Uterus (tissue), 2 donors: ENCODE results near the gene DOCK1.

Experiments
- POLR2A ChIP-seq, 2 donors: fragments of 450-650 bp; IDR thresholded peaks; one replicate each; pipeline ENCODE4 v1.6.1; 2016; ENCODE audit warnings: antibody characterized with exemption in 2 of 2, mild to moderate bottlenecking in 1 of 2, moderate library complexity in 1 of 2
- TF ChIP-seq, protein P1 (sequence below), 4 experiments: fragments of 200-600 bp in 2 of 4; fragments of 450-650 bp in 2 of 4; sonication (generic) in 2 of 4; IDR thresholded peaks; one replicate each; pipeline ENCODE4 v1.5.1; 2016 to 2019; ENCODE audit warnings: antibody characterized with exemption in 4 of 4, mild to moderate bottlenecking in 2 of 4, moderate library complexity in 1 of 4

DNA sequence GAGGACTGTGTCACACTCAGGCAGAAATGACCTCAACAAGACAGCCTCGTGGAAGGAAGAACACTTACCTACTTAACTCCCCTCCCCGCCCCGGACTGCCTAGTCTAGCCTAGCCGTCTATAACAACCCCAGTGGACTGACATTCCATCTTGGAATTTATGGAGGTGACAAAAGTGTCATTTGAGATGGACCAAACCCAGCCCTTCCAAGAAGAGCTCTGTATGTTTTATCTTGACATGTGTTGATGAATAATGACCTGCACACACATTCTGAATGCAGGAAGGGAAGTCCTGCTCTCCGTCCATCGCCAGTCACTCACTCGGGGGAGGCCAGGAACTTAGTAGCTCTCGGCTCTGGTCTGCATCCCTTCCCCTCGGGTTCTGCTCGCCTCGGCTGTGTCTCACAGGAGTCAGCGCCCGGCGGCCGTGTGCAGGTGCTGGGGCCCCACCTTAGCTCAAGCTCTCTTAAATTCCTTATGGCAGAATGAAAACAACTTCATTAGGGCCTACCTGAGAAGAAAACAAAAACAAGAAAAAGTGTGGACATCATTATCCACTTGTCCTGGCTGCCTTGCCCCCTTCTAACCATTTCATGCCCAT, 503.0 kb downstream of the DOCK1 start:
- TF ChIP-seq, protein P1, sequence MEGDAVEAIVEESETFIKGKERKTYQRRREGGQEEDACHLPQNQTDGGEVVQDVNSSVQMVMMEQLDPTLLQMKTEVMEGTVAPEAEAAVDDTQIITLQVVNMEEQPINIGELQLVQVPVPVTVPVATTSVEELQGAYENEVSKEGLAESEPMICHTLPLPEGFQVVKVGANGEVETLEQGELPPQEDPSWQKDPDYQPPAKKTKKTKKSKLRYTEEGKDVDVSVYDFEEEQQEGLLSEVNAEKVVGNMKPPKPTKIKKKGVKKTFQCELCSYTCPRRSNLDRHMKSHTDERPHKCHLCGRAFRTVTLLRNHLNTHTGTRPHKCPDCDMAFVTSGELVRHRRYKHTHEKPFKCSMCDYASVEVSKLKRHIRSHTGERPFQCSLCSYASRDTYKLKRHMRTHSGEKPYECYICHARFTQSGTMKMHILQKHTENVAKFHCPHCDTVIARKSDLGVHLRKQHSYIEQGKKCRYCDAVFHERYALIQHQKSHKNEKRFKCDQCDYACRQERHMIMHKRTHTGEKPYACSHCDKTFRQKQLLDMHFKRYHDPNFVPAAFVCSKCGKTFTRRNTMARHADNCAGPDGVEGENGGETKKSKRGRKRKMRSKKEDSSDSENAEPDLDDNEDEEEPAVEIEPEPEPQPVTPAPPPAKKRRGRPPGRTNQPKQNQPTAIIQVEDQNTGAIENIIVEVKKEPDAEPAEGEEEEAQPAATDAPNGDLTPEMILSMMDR (IDR thresholded peaks at IDR 0.05), result no peak
- TF ChIP-seq POLR2A (IDR thresholded peaks at IDR 0.05), result no peak
